ENCODE results near the gene PNPLA7.

DNA sequence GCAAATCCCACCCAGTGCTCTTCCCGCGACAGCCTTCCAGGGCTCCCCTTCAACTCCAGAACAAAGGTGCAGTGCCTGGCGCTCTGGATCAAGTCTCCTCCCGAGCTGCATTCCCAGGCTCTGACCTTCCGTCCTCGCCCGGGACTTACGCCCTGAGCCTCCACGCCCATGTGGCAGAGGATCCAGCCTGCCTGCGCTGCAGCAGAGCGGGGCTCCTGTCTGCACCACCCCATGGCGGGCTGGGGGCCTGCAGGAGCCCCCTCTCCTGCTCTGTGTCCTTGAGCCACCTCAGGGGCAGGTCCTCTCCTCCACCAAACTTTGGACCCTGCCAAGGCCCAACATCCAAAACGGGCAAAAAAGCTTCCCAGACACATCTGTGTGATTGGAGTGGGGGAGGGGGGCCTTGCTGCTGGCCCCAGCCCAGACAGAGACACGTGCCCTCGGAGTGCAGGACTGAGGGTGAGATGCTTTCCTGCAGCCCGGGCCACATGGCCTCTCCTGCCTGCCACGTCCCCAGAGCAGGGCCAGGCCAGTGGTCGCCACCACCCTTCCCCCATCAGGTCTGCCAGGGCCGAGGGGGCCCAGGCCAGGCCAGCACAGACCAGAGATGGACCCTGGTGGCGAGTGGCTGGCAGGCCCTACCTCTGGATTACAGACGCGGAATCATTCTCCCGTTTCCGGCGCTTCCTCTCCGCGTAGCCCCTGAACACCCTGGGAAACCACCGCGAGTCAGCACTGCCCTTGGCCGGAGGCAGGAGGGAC lies 95.4 kb downstream of the PNPLA7 start:
- no peak for TF ChIP-seq CTCF (IDR thresholded peaks at IDR 0.05)
- TF ChIP-seq POLR2A (IDR thresholded peaks at IDR 0.05): no peak
